Measurements from ENCODE around the gene NOTCH1.

The NOTCH1 gene

DNA sequence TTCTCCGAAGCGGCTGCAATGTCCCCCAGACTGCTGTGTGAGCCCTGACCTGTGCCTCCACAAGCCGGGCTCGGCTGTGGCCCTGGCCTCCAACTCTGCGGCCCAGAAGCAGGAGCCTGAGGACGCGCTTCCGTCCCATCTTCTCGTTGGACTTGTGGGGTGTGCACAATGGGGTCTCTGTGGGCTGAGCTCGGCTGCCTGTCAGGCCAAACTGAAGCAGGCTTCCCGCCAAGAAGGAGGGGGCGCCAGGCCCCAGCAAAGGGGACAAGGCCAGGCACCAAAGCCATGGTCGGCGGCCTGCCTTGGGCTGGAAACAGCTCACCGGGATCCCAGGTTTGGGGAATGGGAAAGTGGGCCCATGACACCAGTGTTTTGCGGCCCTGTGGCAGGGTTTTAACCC, 4.1 kb downstream of the NOTCH1 start:
- Histone ChIP-seq H3K9me3 (ENCODE audit: control insufficient read depth, insufficient read depth, low read length) (no peaks in the 10 kb centered on the region), H3K27me3 (ENCODE audit: control insufficient read depth, insufficient read depth, low read length) (no peaks in the 10 kb centered on the region; the same call in 1 of the 2 replicates), H3K36me3 (ENCODE audit: control insufficient read depth, insufficient read depth, low read length) (peaks cover 29% of the 10 kb centered on the region), H3K4me3 (ENCODE audit: low read depth, low read length) (no peak overlapping the region), H3K27ac (ENCODE audit: low read depth, low read length) (no peak overlapping the region), H3K4me1 (ENCODE audit: control insufficient read depth, insufficient read depth, low read length) (peaks cover 6% of the 10 kb centered on the region; the same call in 1 of the 2 replicates), H3K9ac (ENCODE audit: low read depth, low read length) (no peak overlapping the region)

DNA sequence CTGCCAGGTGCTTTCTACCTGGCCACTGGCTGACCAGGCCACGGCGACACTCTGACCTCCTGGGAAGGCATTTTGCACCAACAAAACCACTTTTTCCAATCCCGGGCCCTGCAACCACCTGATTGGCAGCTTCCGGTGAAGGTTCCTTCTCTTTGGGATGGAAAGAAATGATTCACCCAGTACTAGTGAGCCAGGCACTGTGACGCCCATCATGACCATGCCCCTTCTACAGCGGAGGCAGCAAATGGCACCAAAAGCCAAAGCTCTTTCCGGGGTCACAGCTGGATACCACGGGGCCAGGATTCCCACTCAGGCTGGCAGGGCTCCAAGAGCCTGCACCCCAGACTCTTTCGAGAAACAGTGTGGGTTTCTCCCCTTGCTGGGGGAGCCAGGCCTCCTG, 4.7 kb downstream of the NOTCH1 start:
- peaks cover 29% of the 10 kb centered on the region for H3K36me3 ChIP-seq (ENCODE audit: control insufficient read depth, insufficient read depth, low read length)
- H3K9me3 ChIP-seq (ENCODE audit: control insufficient read depth, insufficient read depth, low read length), result no peaks in the 10 kb centered on the region
- H3K9ac ChIP-seq (ENCODE audit: low read depth, low read length), result no peak overlapping the region
- no peaks in the 10 kb centered on the region for H3K27me3 ChIP-seq (ENCODE audit: control insufficient read depth, insufficient read depth, low read length)
- H3K4me3 ChIP-seq (ENCODE audit: low read depth, low read length), result no peak overlapping the region
- no peak overlapping the region for H3K27ac ChIP-seq (ENCODE audit: low read depth, low read length)
- H3K4me1 ChIP-seq (ENCODE audit: control insufficient read depth, insufficient read depth, low read length), result peaks cover 3% of the 10 kb centered on the region; the same call in 1 of the 2 replicates

DNA sequence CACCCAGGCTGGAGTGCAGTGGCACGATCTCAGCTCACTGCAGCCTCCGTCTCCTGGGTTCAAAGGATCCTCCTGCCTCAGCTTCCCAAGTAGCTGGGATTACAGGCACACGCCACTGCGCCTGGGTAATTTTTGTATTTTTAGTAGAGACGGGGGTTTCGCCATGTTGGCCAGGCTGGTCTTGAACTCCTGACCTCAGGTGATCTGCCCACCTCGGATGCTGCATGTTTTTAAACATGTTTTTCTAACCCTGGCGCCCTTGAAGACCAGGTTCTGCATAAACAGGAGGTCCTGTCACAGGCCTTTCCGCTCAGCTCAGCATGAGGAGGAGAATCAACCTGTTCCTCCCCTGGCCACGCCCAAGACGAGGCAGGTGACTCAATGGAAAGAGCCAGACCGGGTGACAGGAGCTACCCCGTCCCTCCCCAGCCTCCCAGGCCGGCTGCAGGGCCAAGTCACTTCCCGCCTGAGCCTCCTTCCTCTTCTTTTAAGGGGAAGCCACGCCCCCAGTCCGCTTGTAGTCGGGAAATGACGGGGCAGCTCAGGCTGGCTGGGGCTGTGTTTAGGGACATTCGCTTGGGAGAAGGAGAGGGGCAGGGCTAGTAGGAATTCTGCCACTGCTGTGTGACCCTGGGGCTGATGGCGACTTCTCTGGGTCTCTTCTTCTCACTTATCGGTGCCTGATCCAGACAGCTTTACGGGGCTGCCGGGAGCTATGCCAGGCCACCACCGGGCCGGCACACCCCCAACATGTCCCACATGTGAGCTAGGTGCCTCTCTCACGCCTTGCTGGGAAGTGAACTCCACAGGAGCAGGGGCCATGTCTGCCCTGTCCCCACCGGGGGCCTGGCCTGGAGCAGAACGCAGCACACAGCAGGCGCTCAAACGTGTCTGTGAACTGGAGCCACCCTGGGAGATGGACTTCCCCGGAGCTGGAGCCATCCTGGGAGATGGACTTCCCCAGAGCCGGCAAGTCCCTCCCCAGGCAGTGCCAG, 6.1 kb downstream of the NOTCH1 start:
- Histone ChIP-seq H3K4me1 (ENCODE audit: control insufficient read depth, insufficient read depth, low read length) (peaks cover 3% of the 10 kb centered on the region; the same call in 1 of the 2 replicates), H3K9ac (ENCODE audit: low read depth, low read length) (no peak overlapping the region), H3K36me3 (ENCODE audit: control insufficient read depth, insufficient read depth, low read length) (peaks cover 29% of the 10 kb centered on the region), H3K27ac (ENCODE audit: low read depth, low read length) (no peak overlapping the region), H3K9me3 (ENCODE audit: control insufficient read depth, insufficient read depth, low read length) (no peaks in the 10 kb centered on the region), H3K27me3 (ENCODE audit: control insufficient read depth, insufficient read depth, low read length) (no peaks in the 10 kb centered on the region), H3K4me3 (ENCODE audit: low read depth, low read length) (no peak overlapping the region)

- no peaks in the 10 kb centered on the region for H3K27me3 ChIP-seq (ENCODE audit: control insufficient read depth, insufficient read depth, low read length)
- H3K36me3 ChIP-seq (ENCODE audit: control insufficient read depth, insufficient read depth, low read length), result peaks cover 34% of the 10 kb centered on the region
- H3K9ac ChIP-seq (ENCODE audit: low read depth, low read length), result no peak overlapping the region
- H3K4me1 ChIP-seq (ENCODE audit: control insufficient read depth, insufficient read depth, low read length), result no peaks in the 10 kb centered on the region; the same call in 1 of the 2 replicates
- no peak overlapping the region for H3K4me3 ChIP-seq (ENCODE audit: low read depth, low read length)
- no peak overlapping the region for H3K27ac ChIP-seq (ENCODE audit: low read depth, low read length)
- H3K9me3 ChIP-seq (ENCODE audit: control insufficient read depth, insufficient read depth, low read length), result no peaks in the 10 kb centered on the region
Measured at GRCh38 chr9:136538599-136539426, 7.0 kb downstream of the NOTCH1 start.

DNA sequence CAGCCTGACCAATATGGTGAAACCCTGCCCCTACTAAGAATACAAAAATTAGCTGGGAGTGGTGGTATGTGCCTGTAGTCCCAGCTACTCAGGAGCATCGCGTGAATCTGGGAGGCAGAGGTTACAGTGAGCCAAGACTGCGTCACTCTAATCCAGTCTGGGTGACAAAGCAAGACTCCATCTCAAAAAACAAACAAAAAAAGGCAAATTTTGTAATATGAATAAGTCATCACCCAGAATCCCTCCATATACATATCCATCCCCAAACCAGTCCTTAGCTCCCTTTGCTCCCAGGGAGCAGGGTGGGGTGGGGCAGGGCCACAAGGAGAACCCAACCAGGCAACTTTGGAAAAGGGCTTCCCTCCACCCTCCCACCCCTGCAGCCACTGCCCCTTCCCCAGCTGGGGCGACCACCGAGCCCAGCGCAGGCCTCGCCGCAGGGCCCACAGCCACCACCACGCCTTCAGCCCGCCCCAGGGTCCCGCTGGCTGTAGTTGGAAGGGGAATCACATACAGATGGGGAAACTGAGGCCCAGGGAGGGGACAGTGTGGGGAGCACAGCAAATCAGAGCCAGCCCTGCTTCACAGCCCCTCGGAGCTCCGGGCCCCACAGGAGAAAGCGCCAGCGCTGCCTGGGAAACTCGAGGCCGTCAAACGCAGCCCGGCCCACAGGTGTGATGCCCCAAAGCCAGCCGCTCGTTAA, 7.8 kb downstream of the NOTCH1 start:
- Histone ChIP-seq H3K4me3 (ENCODE audit: low read depth, low read length) (no peak overlapping the region), H3K9me3 (ENCODE audit: control insufficient read depth, insufficient read depth, low read length) (no peaks in the 10 kb centered on the region), H3K4me1 (ENCODE audit: control insufficient read depth, insufficient read depth, low read length) (no peaks in the 10 kb centered on the region), H3K27me3 (ENCODE audit: control insufficient read depth, insufficient read depth, low read length) (no peaks in the 10 kb centered on the region), H3K36me3 (ENCODE audit: control insufficient read depth, insufficient read depth, low read length) (peaks cover 31% of the 10 kb centered on the region), H3K9ac (ENCODE audit: low read depth, low read length) (no peak overlapping the region), H3K27ac (ENCODE audit: low read depth, low read length) (no peak overlapping the region)

GRCh38 chr9:136537411-136537810, 8.4 kb downstream of the NOTCH1 start:
- H3K4me3 ChIP-seq (ENCODE audit: low read depth, low read length), result no peak overlapping the region
- H3K9ac ChIP-seq (ENCODE audit: low read depth, low read length), result no peak overlapping the region
- H3K9me3 ChIP-seq (ENCODE audit: control insufficient read depth, insufficient read depth, low read length), result no peaks in the 10 kb centered on the region
- no peaks in the 10 kb centered on the region for H3K4me1 ChIP-seq (ENCODE audit: control insufficient read depth, insufficient read depth, low read length)
- peaks cover 26% of the 10 kb centered on the region for H3K36me3 ChIP-seq (ENCODE audit: control insufficient read depth, insufficient read depth, low read length)
- H3K27me3 ChIP-seq (ENCODE audit: control insufficient read depth, insufficient read depth, low read length), result no peaks in the 10 kb centered on the region
- H3K27ac ChIP-seq (ENCODE audit: low read depth, low read length), result no peak overlapping the region

DNA sequence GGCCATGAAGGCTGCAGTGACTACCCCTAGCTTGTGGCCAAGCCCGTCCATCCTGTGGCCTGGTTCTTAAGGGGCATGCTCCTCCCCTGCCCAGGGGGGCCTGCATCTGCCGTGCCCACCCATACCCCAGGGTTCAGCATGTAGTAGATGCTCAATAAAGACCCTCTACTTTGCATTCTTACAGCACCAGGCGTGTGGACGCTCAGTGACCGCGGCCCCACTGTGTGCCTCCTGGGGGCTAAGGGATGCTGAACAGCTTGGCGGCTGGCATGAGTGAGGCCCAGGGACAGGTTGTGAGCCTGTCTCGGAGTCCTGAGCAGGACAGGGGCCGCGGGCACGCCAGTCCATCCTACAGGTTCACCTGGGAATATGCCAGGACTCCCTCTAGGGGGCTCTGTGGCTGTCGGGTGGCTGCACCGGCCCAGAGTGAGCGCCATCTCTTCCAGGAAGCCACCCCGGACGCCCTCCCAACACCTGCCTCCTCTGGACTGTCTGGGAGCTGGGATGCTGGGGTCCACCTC, 9.1 kb downstream of the NOTCH1 start:
- H3K27me3 ChIP-seq (ENCODE audit: control insufficient read depth, insufficient read depth, low read length), result no peaks in the 10 kb centered on the region
- no peak overlapping the region for H3K9ac ChIP-seq (ENCODE audit: low read depth, low read length)
- no peak overlapping the region for H3K4me3 ChIP-seq (ENCODE audit: low read depth, low read length)
- H3K27ac ChIP-seq (ENCODE audit: low read depth, low read length), result no peak overlapping the region
- no peaks in the 10 kb centered on the region for H3K9me3 ChIP-seq (ENCODE audit: control insufficient read depth, insufficient read depth, low read length)
- H3K4me1 ChIP-seq (ENCODE audit: control insufficient read depth, insufficient read depth, low read length), result no peaks in the 10 kb centered on the region
- H3K36me3 ChIP-seq (ENCODE audit: control insufficient read depth, insufficient read depth, low read length), result peaks cover 21% of the 10 kb centered on the region

- no peaks in the 10 kb centered on the region for H3K4me1 ChIP-seq (ENCODE audit: control insufficient read depth, insufficient read depth, low read length)
- peaks cover 16% of the 10 kb centered on the region; the same call in 1 of the 2 replicates for H3K36me3 ChIP-seq (ENCODE audit: control insufficient read depth, insufficient read depth, low read length)
- no peak overlapping the region for H3K27ac ChIP-seq (ENCODE audit: low read depth, low read length)
- no peaks in the 10 kb centered on the region for H3K27me3 ChIP-seq (ENCODE audit: control insufficient read depth, insufficient read depth, low read length)
- H3K9me3 ChIP-seq (ENCODE audit: control insufficient read depth, insufficient read depth, low read length), result no peaks in the 10 kb centered on the region
- H3K4me3 ChIP-seq (ENCODE audit: low read depth, low read length), result no peak overlapping the region
- no peak overlapping the region for H3K9ac ChIP-seq (ENCODE audit: low read depth, low read length)
Measured at GRCh38 chr9:136536051-136536720, 9.7 kb downstream of the NOTCH1 start.

- Histone ChIP-seq H3K27me3 (ENCODE audit: control insufficient read depth, insufficient read depth, low read length) (no peaks in the 10 kb centered on the region), H3K9me3 (ENCODE audit: control insufficient read depth, insufficient read depth, low read length) (no peaks in the 10 kb centered on the region), H3K4me1 (ENCODE audit: control insufficient read depth, insufficient read depth, low read length) (no peaks in the 10 kb centered on the region), H3K4me3 (ENCODE audit: low read depth, low read length) (no peak overlapping the region), H3K27ac (ENCODE audit: low read depth, low read length) (no peak overlapping the region), H3K9ac (ENCODE audit: low read depth, low read length) (no peak overlapping the region), H3K36me3 (ENCODE audit: control insufficient read depth, insufficient read depth, low read length) (peaks cover 12% of the 10 kb centered on the region; the same call in 1 of the 2 replicates)
Measured at GRCh38 chr9:136535070-136535469, 10.8 kb downstream of the NOTCH1 start.

DNA sequence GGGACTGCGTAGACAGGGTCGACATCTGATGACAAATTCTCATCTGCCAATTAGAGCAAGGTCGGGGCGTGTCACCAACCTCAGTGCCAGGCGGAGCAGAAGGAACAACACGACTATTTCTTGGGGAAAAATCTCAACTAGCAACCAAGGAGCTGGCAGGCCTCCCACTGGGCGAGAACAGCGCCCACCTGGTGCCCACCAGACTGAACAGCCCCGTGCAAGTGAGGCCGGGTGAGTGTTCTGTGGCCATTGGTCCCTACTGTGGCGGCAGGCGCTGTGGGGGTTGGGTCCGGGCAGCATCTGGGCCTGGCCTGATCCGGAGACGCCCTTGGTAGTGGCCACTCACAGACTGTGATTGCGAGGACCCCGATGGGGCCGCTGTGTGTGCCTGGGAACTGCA, 11.5 kb downstream of the NOTCH1 start:
- no peak overlapping the region for H3K27ac ChIP-seq (ENCODE audit: low read depth, low read length)
- no peaks in the 10 kb centered on the region for H3K27me3 ChIP-seq (ENCODE audit: control insufficient read depth, insufficient read depth, low read length)
- no peak overlapping the region for H3K4me3 ChIP-seq (ENCODE audit: low read depth, low read length)
- H3K36me3 ChIP-seq (ENCODE audit: control insufficient read depth, insufficient read depth, low read length), result peaks cover 12% of the 10 kb centered on the region; the same call in 1 of the 2 replicates
- H3K9me3 ChIP-seq (ENCODE audit: control insufficient read depth, insufficient read depth, low read length), result no peaks in the 10 kb centered on the region
- no peaks in the 10 kb centered on the region for H3K4me1 ChIP-seq (ENCODE audit: control insufficient read depth, insufficient read depth, low read length)
- no peak overlapping the region for H3K9ac ChIP-seq (ENCODE audit: low read depth, low read length)

Data from HUES48 (cell line).